ENCODE results near the gene GLG1.

The GLG1 gene

GRCh38 chr16:74583926-74584666 is 22.8 kb downstream of the GLG1 start:
- Histone ChIP-seq H3K36me3 (ENCODE audit: insufficient read depth, low read depth, low read length) (no peaks in the 10 kb centered on the region), H3K27me3 (ENCODE audit: insufficient read depth, low read length) (no peaks in the 10 kb centered on the region), H3K4me3 (ENCODE audit: low read length) (no peak overlapping the region), H3K4me1 (ENCODE audit: insufficient read depth, low read length) (no peaks in the 10 kb centered on the region), H3K9me3 (ENCODE audit: insufficient read depth, low read depth, low read length) (no peaks in the 10 kb centered on the region), H3K27ac (ENCODE audit: low read length) (no peak overlapping the region), H3K9ac (ENCODE audit: low read depth, low read length) (no peak overlapping the region)

GRCh38 chr16:74582970-74583369 is 23.9 kb downstream of the GLG1 start:
- Histone ChIP-seq H3K27me3 (ENCODE audit: insufficient read depth, low read length) (no peaks in the 10 kb centered on the region), H3K27ac (ENCODE audit: low read length) (no peak overlapping the region), H3K9me3 (ENCODE audit: insufficient read depth, low read depth, low read length) (no peaks in the 10 kb centered on the region), H3K4me3 (ENCODE audit: low read length) (no peak overlapping the region), H3K9ac (ENCODE audit: low read depth, low read length) (no peak overlapping the region), H3K4me1 (ENCODE audit: insufficient read depth, low read length) (no peaks in the 10 kb centered on the region), H3K36me3 (ENCODE audit: insufficient read depth, low read depth, low read length) (no peaks in the 10 kb centered on the region)

- no peak overlapping the region for H3K9ac ChIP-seq (ENCODE audit: low read depth, low read length)
- no peak overlapping the region for H3K27ac ChIP-seq (ENCODE audit: low read length)
- H3K9me3 ChIP-seq (ENCODE audit: insufficient read depth, low read depth, low read length) = no peaks in the 10 kb centered on the region
- H3K36me3 ChIP-seq (ENCODE audit: insufficient read depth, low read depth, low read length) = no peaks in the 10 kb centered on the region
- H3K27me3 ChIP-seq (ENCODE audit: insufficient read depth, low read length) = no peaks in the 10 kb centered on the region
- H3K4me1 ChIP-seq (ENCODE audit: insufficient read depth, low read length) = no peaks in the 10 kb centered on the region
- no peak overlapping the region for H3K4me3 ChIP-seq (ENCODE audit: low read length)
Observed at GRCh38 chr16:74580833-74581232, 26.1 kb downstream of the GLG1 start.

GRCh38 chr16:74578838-74579237 is 28.1 kb downstream of the GLG1 start:
- Histone ChIP-seq H3K36me3 (ENCODE audit: insufficient read depth, low read depth, low read length) (no peaks in the 10 kb centered on the region), H3K27ac (ENCODE audit: low read length) (no peak overlapping the region), H3K4me3 (ENCODE audit: low read length) (no peak overlapping the region)

GRCh38 chr16:74578433-74578832 is 28.5 kb downstream of the GLG1 start:
- Histone ChIP-seq H3K4me1 (ENCODE audit: insufficient read depth, low read length) (no peaks in the 10 kb centered on the region), H3K9me3 (ENCODE audit: insufficient read depth, low read depth, low read length) (no peaks in the 10 kb centered on the region), H3K9ac (ENCODE audit: low read depth, low read length) (no peak overlapping the region), H3K4me3 (ENCODE audit: low read length) (no peak overlapping the region), H3K27me3 (ENCODE audit: insufficient read depth, low read length) (no peaks in the 10 kb centered on the region), H3K27ac (ENCODE audit: low read length) (no peak overlapping the region), H3K36me3 (ENCODE audit: insufficient read depth, low read depth, low read length) (no peaks in the 10 kb centered on the region)

More at GRCh38 chr16:74578838-74579237, 28.1 kb downstream of the GLG1 start:
- Histone ChIP-seq H3K9ac (ENCODE audit: low read depth, low read length) (no peak overlapping the region), H3K4me1 (ENCODE audit: insufficient read depth, low read length) (no peaks in the 10 kb centered on the region), H3K9me3 (ENCODE audit: insufficient read depth, low read depth, low read length) (no peaks in the 10 kb centered on the region), H3K27me3 (ENCODE audit: insufficient read depth, low read length) (no peaks in the 10 kb centered on the region)

- H3K27ac ChIP-seq (ENCODE audit: low read length) = no peak overlapping the region
- H3K4me3 ChIP-seq (ENCODE audit: low read length) = no peak overlapping the region
Observed at GRCh38 chr16:74577882-74578366, 29.0 kb downstream of the GLG1 start.

GRCh38 chr16:74575807-74576643 is 30.9 kb downstream of the GLG1 start:
- Histone ChIP-seq H3K9me3 (ENCODE audit: insufficient read depth, low read depth, low read length) (no peaks in the 10 kb centered on the region), H3K27ac (ENCODE audit: low read length) (no peak overlapping the region), H3K27me3 (ENCODE audit: insufficient read depth, low read length) (no peaks in the 10 kb centered on the region)

More at GRCh38 chr16:74577882-74578366, 29.0 kb downstream of the GLG1 start:
- no peaks in the 10 kb centered on the region for H3K9me3 ChIP-seq (ENCODE audit: insufficient read depth, low read depth, low read length)
- H3K27me3 ChIP-seq (ENCODE audit: insufficient read depth, low read length) = no peaks in the 10 kb centered on the region
- H3K9ac ChIP-seq (ENCODE audit: low read depth, low read length) = no peak overlapping the region
- no peaks in the 10 kb centered on the region for H3K4me1 ChIP-seq (ENCODE audit: insufficient read depth, low read length)
- no peaks in the 10 kb centered on the region for H3K36me3 ChIP-seq (ENCODE audit: insufficient read depth, low read depth, low read length)

GRCh38 chr16:74575175-74575806 is 31.6 kb downstream of the GLG1 start:
- Histone ChIP-seq H3K27me3 (ENCODE audit: insufficient read depth, low read length) (no peaks in the 10 kb centered on the region), H3K9ac (ENCODE audit: low read depth, low read length) (no peak overlapping the region), H3K9me3 (ENCODE audit: insufficient read depth, low read depth, low read length) (no peaks in the 10 kb centered on the region), H3K4me1 (ENCODE audit: insufficient read depth, low read length) (no peaks in the 10 kb centered on the region; the same call in 1 of the 2 replicates), H3K36me3 (ENCODE audit: insufficient read depth, low read depth, low read length) (no peaks in the 10 kb centered on the region), H3K27ac (ENCODE audit: low read length) (no peak overlapping the region), H3K4me3 (ENCODE audit: low read length) (no peak overlapping the region)

More at GRCh38 chr16:74575807-74576643, 30.9 kb downstream of the GLG1 start:
- Histone ChIP-seq H3K9ac (ENCODE audit: low read depth, low read length) (no peak overlapping the region), H3K4me1 (ENCODE audit: insufficient read depth, low read length) (no peaks in the 10 kb centered on the region; the same call in 1 of the 2 replicates), H3K4me3 (ENCODE audit: low read length) (no peak overlapping the region), H3K36me3 (ENCODE audit: insufficient read depth, low read depth, low read length) (no peaks in the 10 kb centered on the region)

GRCh38 chr16:74574146-74574545 is 32.8 kb downstream of the GLG1 start:
- H3K4me3 ChIP-seq (ENCODE audit: low read length) = no peak overlapping the region
- H3K36me3 ChIP-seq (ENCODE audit: insufficient read depth, low read depth, low read length) = no peaks in the 10 kb centered on the region
- no peak overlapping the region for H3K9ac ChIP-seq (ENCODE audit: low read depth, low read length)
- no peaks in the 10 kb centered on the region; the same call in 1 of the 2 replicates for H3K4me1 ChIP-seq (ENCODE audit: insufficient read depth, low read length)
- no peaks in the 10 kb centered on the region for H3K27me3 ChIP-seq (ENCODE audit: insufficient read depth, low read length)
- H3K9me3 ChIP-seq (ENCODE audit: insufficient read depth, low read depth, low read length) = no peaks in the 10 kb centered on the region
- no peak overlapping the region for H3K27ac ChIP-seq (ENCODE audit: low read length)

GRCh38 chr16:74573622-74574021 is 33.3 kb downstream of the GLG1 start:
- Histone ChIP-seq H3K9me3 (ENCODE audit: insufficient read depth, low read depth, low read length) (no peaks in the 10 kb centered on the region), H3K9ac (ENCODE audit: low read depth, low read length) (no peak overlapping the region), H3K36me3 (ENCODE audit: insufficient read depth, low read depth, low read length) (no peaks in the 10 kb centered on the region), H3K4me3 (ENCODE audit: low read length) (no peak overlapping the region), H3K4me1 (ENCODE audit: insufficient read depth, low read length) (no peaks in the 10 kb centered on the region; the same call in 1 of the 2 replicates), H3K27ac (ENCODE audit: low read length) (no peak overlapping the region), H3K27me3 (ENCODE audit: insufficient read depth, low read length) (no peaks in the 10 kb centered on the region)

GRCh38 chr16:74570412-74571301 is 36.3 kb downstream of the GLG1 start:
- Histone ChIP-seq H3K27me3 (ENCODE audit: insufficient read depth, low read length) (no peaks in the 10 kb centered on the region), H3K36me3 (ENCODE audit: insufficient read depth, low read depth, low read length) (no peaks in the 10 kb centered on the region), H3K9me3 (ENCODE audit: insufficient read depth, low read depth, low read length) (no peaks in the 10 kb centered on the region), H3K4me3 (ENCODE audit: low read length) (no peak overlapping the region), H3K27ac (ENCODE audit: low read length) (no peak overlapping the region), H3K4me1 (ENCODE audit: insufficient read depth, low read length) (peaks cover 2% of the 10 kb centered on the region; the same call in 1 of the 2 replicates), H3K9ac (ENCODE audit: low read depth, low read length) (no peak overlapping the region)
